DOHH2 (cell line): Measurements from ENCODE around the gene MAP3K1.

ENCODE experiments used
- EZH2phosphoT487 ChIP-seq: fragments of 200-600 bp; sonication (generic); IDR thresholded peaks from 2 replicates; pipeline ENCODE4 v1.6.1; 2017; ENCODE audit warnings: borderline replicate concordance, mild to moderate bottlenecking, antibody characterized with exemption, low read length, moderate library complexity, mixed read lengths
- TF ChIP-seq, protein P1 (sequence below): fragments of 200-600 bp; sonication (generic); IDR thresholded peaks from one replicate; pipeline ENCODE4 v1.5.1; 2014; ENCODE audit warnings: antibody characterized with exemption, mild to moderate bottlenecking, low read depth, low read length; ENCODE audit not compliant: poor library complexity, severe bottlenecking

DNA sequence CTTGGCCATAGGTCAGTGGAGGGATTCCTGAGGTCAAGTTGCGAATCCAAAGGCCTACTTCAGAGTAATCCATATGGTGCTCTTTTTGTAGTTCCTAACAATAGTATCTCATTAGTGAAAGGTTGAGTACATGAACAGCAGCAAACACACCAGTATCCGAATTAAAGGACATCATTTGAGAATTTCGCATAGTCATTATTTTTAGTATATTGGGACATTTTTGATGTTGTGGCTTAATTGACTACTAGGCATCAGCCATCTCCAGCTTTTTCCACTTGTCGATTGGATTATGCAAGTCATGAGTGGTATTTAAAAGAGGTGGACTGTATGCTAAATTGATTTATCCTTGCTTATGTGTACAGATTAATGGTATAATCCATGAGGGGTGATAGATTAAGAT lies 23.7 kb downstream of the MAP3K1 start:
- TF ChIP-seq, protein P1, sequence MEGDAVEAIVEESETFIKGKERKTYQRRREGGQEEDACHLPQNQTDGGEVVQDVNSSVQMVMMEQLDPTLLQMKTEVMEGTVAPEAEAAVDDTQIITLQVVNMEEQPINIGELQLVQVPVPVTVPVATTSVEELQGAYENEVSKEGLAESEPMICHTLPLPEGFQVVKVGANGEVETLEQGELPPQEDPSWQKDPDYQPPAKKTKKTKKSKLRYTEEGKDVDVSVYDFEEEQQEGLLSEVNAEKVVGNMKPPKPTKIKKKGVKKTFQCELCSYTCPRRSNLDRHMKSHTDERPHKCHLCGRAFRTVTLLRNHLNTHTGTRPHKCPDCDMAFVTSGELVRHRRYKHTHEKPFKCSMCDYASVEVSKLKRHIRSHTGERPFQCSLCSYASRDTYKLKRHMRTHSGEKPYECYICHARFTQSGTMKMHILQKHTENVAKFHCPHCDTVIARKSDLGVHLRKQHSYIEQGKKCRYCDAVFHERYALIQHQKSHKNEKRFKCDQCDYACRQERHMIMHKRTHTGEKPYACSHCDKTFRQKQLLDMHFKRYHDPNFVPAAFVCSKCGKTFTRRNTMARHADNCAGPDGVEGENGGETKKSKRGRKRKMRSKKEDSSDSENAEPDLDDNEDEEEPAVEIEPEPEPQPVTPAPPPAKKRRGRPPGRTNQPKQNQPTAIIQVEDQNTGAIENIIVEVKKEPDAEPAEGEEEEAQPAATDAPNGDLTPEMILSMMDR, result no peak
- no peak for TF ChIP-seq EZH2phosphoT487
